HG02981 (cell line): ENCODE results near the gene ASB1.

Source experiments
- ATAC-seq: cut with Tn5 transposase; IDR thresholded peaks from one replicate; pipeline ENCODE4 v1.9.1; 2021; ENCODE audit warnings: mild to moderate bottlenecking, moderate library complexity; ENCODE audit not compliant: unreplicated experiment

ASB1 gene

GRCh38 chr2:238464389-238464788, 37.7 kb downstream of the ASB1 start:
- no peak for ATAC-seq

GRCh38 chr2:238465487-238466242, 38.9 kb downstream of the ASB1 start:
- no peak for ATAC-seq

GRCh38 chr2:238466243-238466756, 39.6 kb downstream of the ASB1 start:
- no peak for ATAC-seq

- ATAC-seq = no peak
These were observed 40.3 kb downstream of the ASB1 start for GRCh38 chr2:238467062-238467461.

GRCh38 chr2:238467792-238468191, 41.1 kb downstream of the ASB1 start:
- no peak for ATAC-seq

- ATAC-seq = no peak
These were observed 42.4 kb downstream of the ASB1 start for GRCh38 chr2:238469155-238469554.

- ATAC-seq = no peak
These were observed 46.3 kb downstream of the ASB1 start for GRCh38 chr2:238473014-238473413.

- no peak for ATAC-seq
These were observed 46.8 kb downstream of the ASB1 start for GRCh38 chr2:238473523-238473922.

GRCh38 chr2:238475034-238475433, 48.3 kb downstream of the ASB1 start:
- no peak for ATAC-seq

- no peak for ATAC-seq
These were observed 48.8 kb downstream of the ASB1 start for GRCh38 chr2:238475566-238475965.

- ATAC-seq = no peak
These were observed 49.5 kb downstream of the ASB1 start for GRCh38 chr2:238476258-238476657.

GRCh38 chr2:238478216-238478615, 51.5 kb downstream of the ASB1 start:
- no peak for ATAC-seq

GRCh38 chr2:238479847-238480246, 53.1 kb downstream of the ASB1 start:
- ATAC-seq = no peak

- no peak for ATAC-seq
These were observed 56.3 kb downstream of the ASB1 start for GRCh38 chr2:238483021-238483420.

- no peak for ATAC-seq
These were observed 56.9 kb downstream of the ASB1 start for GRCh38 chr2:238483656-238484055.

- no peak for ATAC-seq
These were observed 58.1 kb downstream of the ASB1 start for GRCh38 chr2:238484522-238485452.

- ATAC-seq = no peak
These were observed 59.6 kb downstream of the ASB1 start for GRCh38 chr2:238486123-238486848.

- no peak for ATAC-seq
These were observed 60.4 kb downstream of the ASB1 start for GRCh38 chr2:238487134-238487533.

- ATAC-seq = no peak
These were observed 61.1 kb downstream of the ASB1 start for GRCh38 chr2:238487652-238488346.

GRCh38 chr2:238488347-238488826, 61.7 kb downstream of the ASB1 start:
- ATAC-seq = no peak
